CMK (cell line): ENCODE results near the gene SMAD6.

ENCODE experiments used
- DNase-seq: peaks from one replicate; pipeline ENCODE4 v3.0.0-alpha.2; 2010; ENCODE audit warnings: low read depth

The SMAD6 gene

GRCh38 chr15:66721020-66721419 lies 19.0 kb downstream of the SMAD6 start:
- no peak for DNase-seq

GRCh38 chr15:66721501-66721937 lies 19.5 kb downstream of the SMAD6 start:
- no peak for DNase-seq

- DNase-seq, result no peak
Measured at GRCh38 chr15:66721954-66722353, 19.9 kb downstream of the SMAD6 start.

GRCh38 chr15:66722757-66723540 lies 20.9 kb downstream of the SMAD6 start:
- DNase-seq, result no peak

GRCh38 chr15:66723826-66724731 lies 22.0 kb downstream of the SMAD6 start:
- DNase-seq, result no peak

- DNase-seq, result no peak
Measured at GRCh38 chr15:66724732-66725463, 22.9 kb downstream of the SMAD6 start.

GRCh38 chr15:66725464-66725785 lies 23.4 kb downstream of the SMAD6 start:
- DNase-seq, result no peak

- no peak for DNase-seq
Measured at GRCh38 chr15:66726386-66726785, 24.4 kb downstream of the SMAD6 start.

- DNase-seq, result no peak
Measured at GRCh38 chr15:66729331-66729951, 27.4 kb downstream of the SMAD6 start.

GRCh38 chr15:66730168-66731021 lies 28.4 kb downstream of the SMAD6 start:
- DNase-seq, result no peak

GRCh38 chr15:66733976-66734375 lies 31.9 kb downstream of the SMAD6 start:
- DNase-seq, result no peak

GRCh38 chr15:66734961-66735908 lies 33.2 kb downstream of the SMAD6 start:
- no peak for DNase-seq

- DNase-seq, result no peak
Measured at GRCh38 chr15:66735909-66736305, 33.9 kb downstream of the SMAD6 start.

- DNase-seq, result no peak
Measured at GRCh38 chr15:66737243-66738010, 35.4 kb downstream of the SMAD6 start.

GRCh38 chr15:66738116-66738515 lies 36.1 kb downstream of the SMAD6 start:
- no peak for DNase-seq

- DNase-seq, result no peak
Measured at GRCh38 chr15:66738595-66738994, 36.6 kb downstream of the SMAD6 start.

- DNase-seq, result no peak
Measured at GRCh38 chr15:66739287-66739686, 37.3 kb downstream of the SMAD6 start.

GRCh38 chr15:66740802-66741201 lies 38.8 kb downstream of the SMAD6 start:
- DNase-seq, result no peak

GRCh38 chr15:66741646-66742045 lies 39.6 kb downstream of the SMAD6 start:
- no peak for DNase-seq
